ENCODE results near the gene OR2A25. TPM values are rescaled to one million over a fixed set of nuclear protein-coding genes. Genes with fewer than 3 reads are reported as not detected.

OR2A25 gene
- total and polyA plus RNA-seq, 10 of the 15 experiments (the other 5 are each of a cell fraction or from before 2014, with no cell fraction given): not detected

DNA sequence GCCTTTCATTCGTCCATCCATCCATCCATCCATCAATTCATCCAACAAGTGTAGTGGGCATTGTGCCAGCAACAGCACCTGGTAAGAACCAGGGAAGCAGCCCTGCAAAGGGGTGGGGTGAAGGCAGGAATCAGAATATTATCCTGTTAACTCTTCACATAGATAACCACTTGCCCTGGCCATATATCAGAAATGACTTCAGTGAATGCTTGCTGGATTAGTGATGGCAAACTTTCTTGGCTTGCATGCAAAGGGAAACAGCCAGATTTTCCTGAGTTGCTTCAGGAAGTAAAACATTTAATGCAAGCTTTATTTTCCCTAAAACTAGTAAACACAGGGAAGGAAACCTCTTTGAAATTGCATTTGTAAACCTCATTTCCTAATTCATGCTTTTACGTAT, 20.1 kb upstream of the OR2A25 start:
- Histone ChIP-seq H3K27me3 (replicated peaks in 1 of 2; ENCODE audit: control insufficient read depth in 2 of 2, insufficient read depth in 2 of 2, low read length in 1 of 2) (no peaks in the 10 kb centered on the region; a peak in 1 of 4 replicates), H3K79me2 (ENCODE audit: control insufficient read depth, insufficient read depth, low read length) (no peaks in the 10 kb centered on the region), H3K9ac (ENCODE audit: control insufficient read depth, insufficient read depth, low read length) (no peak overlapping the region), H3K9me3 (replicated peaks; ENCODE audit: control insufficient read depth, insufficient read depth, low read length) (no peaks in the 10 kb centered on the region), H3K4me3 (no peak overlapping the region), H3K27ac (ENCODE audit: control insufficient read depth, insufficient read depth) (no peak overlapping the region), H3K4me1 (ENCODE audit: control insufficient read depth, insufficient read depth, low read length) (no peaks in the 10 kb centered on the region), H4K20me1 (ENCODE audit: control insufficient read depth, insufficient read depth) (no peaks in the 10 kb centered on the region), H3K36me3 (ENCODE audit: control insufficient read depth in 2 of 2, insufficient read depth in 2 of 2, low read length in 1 of 2) (no peaks in the 10 kb centered on the region), H2AFZ (ENCODE audit: control insufficient read depth, low read depth, low read length) (no peak overlapping the region), H3K4me2 (ENCODE audit: control insufficient read depth, insufficient read depth) (no peak overlapping the region)
- ATAC-seq: no peak
- TF ChIP-seq TCF7 (IDR thresholded peaks at IDR 0.05; ENCODE audit: borderline replicate concordance): no peak
- TF ChIP-seq, protein P1, sequence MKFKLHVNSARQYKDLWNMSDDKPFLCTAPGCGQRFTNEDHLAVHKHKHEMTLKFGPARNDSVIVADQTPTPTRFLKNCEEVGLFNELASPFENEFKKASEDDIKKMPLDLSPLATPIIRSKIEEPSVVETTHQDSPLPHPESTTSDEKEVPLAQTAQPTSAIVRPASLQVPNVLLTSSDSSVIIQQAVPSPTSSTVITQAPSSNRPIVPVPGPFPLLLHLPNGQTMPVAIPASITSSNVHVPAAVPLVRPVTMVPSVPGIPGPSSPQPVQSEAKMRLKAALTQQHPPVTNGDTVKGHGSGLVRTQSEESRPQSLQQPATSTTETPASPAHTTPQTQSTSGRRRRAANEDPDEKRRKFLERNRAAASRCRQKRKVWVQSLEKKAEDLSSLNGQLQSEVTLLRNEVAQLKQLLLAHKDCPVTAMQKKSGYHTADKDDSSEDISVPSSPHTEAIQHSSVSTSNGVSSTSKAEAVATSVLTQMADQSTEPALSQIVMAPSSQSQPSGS (IDR thresholded peaks at IDR 0.05; ENCODE audit: low read length): no peak
- no peak for TF ChIP-seq TARDBP (IDR thresholded peaks at IDR 0.05; ENCODE audit: borderline replicate concordance)
- TF ChIP-seq CHD4 (IDR thresholded peaks at IDR 0.05): no peak
- TF ChIP-seq NRF1 (conservative IDR thresholded peaks at IDR 0.05; ENCODE audit: low read depth, low read length): no peak
- TF ChIP-seq POLR2AphosphoS2 (IDR thresholded peaks at IDR 0.05; ENCODE audit: low read depth, low read length): no peak
- no peak for TF ChIP-seq RB1 (IDR thresholded peaks at IDR 0.05; ENCODE audit: borderline replicate concordance)
- no peak for TF ChIP-seq NR2C1 (IDR thresholded peaks at IDR 0.05)
- ChIA-PET POLR2A (no interaction called here), CTCF (no interaction called here), SMC1A (ENCODE audit: uncharacterized antibody, unreplicated experiment) (no interaction called here), RAD21 (ENCODE audit: unreplicated experiment) (no interaction called here)
- no TSS peak for BruUV-seq (replicated peaks)
- FAIRE-seq: no peak
- 41% methylated on average over 2 of the region's 2 CpGs for WGBS (ENCODE audit: insufficient coverage, insufficient replicate concordance, low lambda C conversion rate, missing lambda C conversion rate)
- intact Hi-C loops (cut with micrococcal nuclease; ENCODE audit: unreplicated experiment) (no loop called here), in situ Hi-C loops (cut with MboI) (no loop called here)
- no peak for DNase-seq (ENCODE audit: low read depth, low spot score)

DNA sequence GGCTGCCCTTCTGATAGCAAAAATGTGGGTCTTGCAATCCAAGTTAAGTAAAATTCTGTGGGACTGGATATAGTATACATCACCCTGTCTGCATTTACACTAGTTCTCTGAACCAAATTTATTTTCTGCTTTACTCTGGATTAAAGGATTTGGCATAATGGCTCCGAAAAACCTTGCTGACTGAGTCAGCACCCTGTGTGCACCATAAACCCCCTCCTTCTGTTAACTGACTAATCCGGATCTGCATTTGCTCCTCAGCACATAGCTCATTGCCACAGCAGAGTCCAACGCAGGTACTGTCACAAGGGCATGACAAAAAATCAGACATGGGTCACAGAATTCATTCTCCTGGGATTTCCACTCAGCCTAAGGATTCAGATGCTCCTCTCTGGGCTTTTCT, 19.5 kb upstream of the OR2A25 start:
- in situ Hi-C loops (cut with MboI): no loop called here
- TF ChIP-seq IKZF2 (IDR thresholded peaks at IDR 0.05): no peak
- TF ChIP-seq ZNF217 (IDR thresholded peaks at IDR 0.05): no peak
- TF ChIP-seq KAT2A (conservative IDR thresholded peaks at IDR 0.05; ENCODE audit: control insufficient read depth, low read depth, low read length): no peak
- TF ChIP-seq NFXL1 (IDR thresholded peaks at IDR 0.05; ENCODE audit: borderline replicate concordance): no peak
- TF ChIP-seq, protein P2, sequence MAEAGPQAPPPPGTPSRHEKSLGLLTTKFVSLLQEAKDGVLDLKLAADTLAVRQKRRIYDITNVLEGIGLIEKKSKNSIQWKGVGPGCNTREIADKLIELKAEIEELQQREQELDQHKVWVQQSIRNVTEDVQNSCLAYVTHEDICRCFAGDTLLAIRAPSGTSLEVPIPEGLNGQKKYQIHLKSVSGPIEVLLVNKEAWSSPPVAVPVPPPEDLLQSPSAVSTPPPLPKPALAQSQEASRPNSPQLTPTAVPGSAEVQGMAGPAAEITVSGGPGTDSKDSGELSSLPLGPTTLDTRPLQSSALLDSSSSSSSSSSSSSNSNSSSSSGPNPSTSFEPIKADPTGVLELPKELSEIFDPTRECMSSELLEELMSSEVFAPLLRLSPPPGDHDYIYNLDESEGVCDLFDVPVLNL (IDR thresholded peaks at IDR 0.05; ENCODE audit: low read depth, low read length): no peak
- no peak for TF ChIP-seq KLF5 (IDR thresholded peaks at IDR 0.05; ENCODE audit: partially characterized antibody)
- TF ChIP-seq DPF2 (IDR thresholded peaks at IDR 0.05): no peak
- no peak for TF ChIP-seq MYB (IDR thresholded peaks at IDR 0.05; ENCODE audit: borderline replicate concordance, low read depth, low read length)
- TF ChIP-seq, protein P3, sequence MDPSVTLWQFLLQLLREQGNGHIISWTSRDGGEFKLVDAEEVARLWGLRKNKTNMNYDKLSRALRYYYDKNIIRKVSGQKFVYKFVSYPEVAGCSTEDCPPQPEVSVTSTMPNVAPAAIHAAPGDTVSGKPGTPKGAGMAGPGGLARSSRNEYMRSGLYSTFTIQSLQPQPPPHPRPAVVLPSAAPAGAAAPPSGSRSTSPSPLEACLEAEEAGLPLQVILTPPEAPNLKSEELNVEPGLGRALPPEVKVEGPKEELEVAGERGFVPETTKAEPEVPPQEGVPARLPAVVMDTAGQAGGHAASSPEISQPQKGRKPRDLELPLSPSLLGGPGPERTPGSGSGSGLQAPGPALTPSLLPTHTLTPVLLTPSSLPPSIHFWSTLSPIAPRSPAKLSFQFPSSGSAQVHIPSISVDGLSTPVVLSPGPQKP (IDR thresholded peaks at IDR 0.05; ENCODE audit: low read depth, low read length): no peak

More for the DNA sequence above, 19.5 kb upstream of the OR2A25 start:
- DNase-seq (ENCODE audit: low read depth, low spot score) (no peak), FAIRE-seq (no peak), ATAC-seq (no peak)
- BruUV-seq (replicated peaks): no TSS peak
- WGBS (ENCODE audit: insufficient coverage, insufficient replicate concordance, low lambda C conversion rate, missing lambda C conversion rate): 9% methylated on average over 3 of the region's 3 CpGs
- no peaks in the 10 kb centered on the region for H3K79me2 ChIP-seq (ENCODE audit: control insufficient read depth, insufficient read depth, low read length)
- intact Hi-C loops (cut with micrococcal nuclease; ENCODE audit: unreplicated experiment): no loop called here
- H3K4me2 ChIP-seq (ENCODE audit: control insufficient read depth, insufficient read depth): no peak overlapping the region
- H3K4me3 ChIP-seq: no peak overlapping the region
- no peak overlapping the region for H3K9ac ChIP-seq (ENCODE audit: control insufficient read depth, insufficient read depth, low read length)
- ChIA-PET CTCF (no interaction called here), RAD21 (ENCODE audit: unreplicated experiment) (no interaction called here), SMC1A (ENCODE audit: uncharacterized antibody, unreplicated experiment) (no interaction called here), POLR2A (no interaction called here)
- no peaks in the 10 kb centered on the region for H4K20me1 ChIP-seq (ENCODE audit: control insufficient read depth, insufficient read depth)
- H3K27ac ChIP-seq (ENCODE audit: control insufficient read depth, insufficient read depth): no peak overlapping the region
- no peak overlapping the region for H2AFZ ChIP-seq (ENCODE audit: control insufficient read depth, low read depth, low read length)
- no peaks in the 10 kb centered on the region; a peak in 1 of 4 replicates for H3K27me3 ChIP-seq (replicated peaks in 1 of 2; ENCODE audit: control insufficient read depth in 2 of 2, insufficient read depth in 2 of 2, low read length in 1 of 2)
- H3K4me1 ChIP-seq (ENCODE audit: control insufficient read depth, insufficient read depth, low read length): no peaks in the 10 kb centered on the region
- H3K36me3 ChIP-seq (ENCODE audit: control insufficient read depth in 2 of 2, insufficient read depth in 2 of 2, low read length in 1 of 2): no peaks in the 10 kb centered on the region
- no peaks in the 10 kb centered on the region for H3K9me3 ChIP-seq (replicated peaks; ENCODE audit: control insufficient read depth, insufficient read depth, low read length)

Data from GM12878 (cell line).